NCI-H2196 (cell line): ENCODE data around the gene SLC7A10.
"Not testable (repeated sequence)": the region's sequence is repeated elsewhere in the genome, so short reads cannot be mapped to it uniquely, and the experiment has no call there.

Experiments
- DNase-seq: peaks from one replicate; lab custom pipeline; 2025; ENCODE audit not compliant: unreplicated experiment; lab: John Stamatoyannopoulos, UW

SLC7A10 gene

DNA sequence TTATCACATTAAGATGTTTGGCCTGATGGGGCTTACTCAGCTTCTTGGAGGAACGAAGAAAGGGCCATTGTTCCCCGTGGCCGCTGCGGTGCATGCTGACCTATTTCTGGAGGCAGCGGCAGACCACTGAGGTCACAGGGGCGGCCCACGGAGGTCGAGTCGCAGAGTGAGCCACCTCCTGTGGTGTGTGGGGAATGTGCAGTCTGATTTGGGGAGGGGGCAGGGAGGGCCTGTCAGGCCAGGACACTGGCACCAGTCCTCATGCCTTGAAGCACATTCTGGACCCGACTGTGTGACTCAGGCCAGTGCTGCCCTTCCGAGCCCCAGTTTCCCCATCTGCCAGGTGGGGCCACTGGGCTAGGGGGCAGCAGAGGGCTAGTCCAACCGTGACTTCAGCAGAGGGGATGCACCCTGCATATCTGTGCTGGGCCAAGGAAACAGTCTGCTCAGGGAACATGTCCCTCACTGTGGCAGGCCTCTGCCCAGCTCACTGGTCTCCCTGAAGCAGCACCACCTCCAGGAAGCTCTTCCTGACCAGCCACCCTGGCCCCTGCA is 6.3 kb downstream of the SLC7A10 start:
- DNase-seq, result no peak

GRCh38 chr19:33217881-33218280 is 7.8 kb downstream of the SLC7A10 start:
- no peak for DNase-seq

- no peak for DNase-seq
These were observed 9.3 kb downstream of the SLC7A10 start for GRCh38 chr19:33216198-33216830.

DNA sequence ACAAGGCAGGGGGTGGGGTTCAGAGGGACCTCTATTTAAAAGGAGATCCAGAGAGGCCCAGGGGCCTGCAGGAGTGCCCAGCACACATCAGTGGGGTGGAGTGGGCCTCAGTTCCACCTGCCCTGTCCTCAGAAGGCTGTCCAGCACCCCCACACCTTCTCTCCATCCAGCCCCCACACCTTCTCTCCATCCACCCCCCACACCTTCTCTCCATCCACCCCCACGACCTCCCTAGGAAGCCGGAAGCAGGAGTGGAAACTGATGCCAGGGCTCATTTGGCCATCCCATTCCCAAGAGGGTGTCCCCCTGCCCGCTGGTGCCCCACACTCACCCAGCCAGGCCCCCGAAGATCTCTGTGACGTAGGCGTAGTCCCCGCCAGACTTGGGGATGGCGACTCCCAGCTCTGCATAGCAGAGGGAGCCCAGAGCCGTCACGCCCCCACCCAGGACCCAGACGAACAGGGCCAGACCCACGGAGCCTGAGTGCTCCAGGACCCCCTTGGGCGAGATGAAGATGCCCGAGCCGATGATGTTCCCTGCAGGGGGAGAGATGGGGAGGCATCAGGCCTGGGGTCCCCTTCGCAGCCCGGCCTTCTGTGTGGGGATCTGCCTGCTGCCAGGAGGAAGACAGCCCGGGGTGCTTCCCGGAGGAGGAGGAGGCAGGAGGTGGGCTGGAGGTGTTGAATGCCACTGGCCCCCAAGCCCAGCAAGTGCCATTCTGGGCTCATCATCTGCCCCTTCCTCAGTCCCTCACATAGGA is 10.0 kb downstream of the SLC7A10 start:
- DNase-seq, result no peak

- DNase-seq, result peak; percentile 18
These were observed 11.1 kb downstream of the SLC7A10 start for GRCh38 chr19:33214596-33214995.

DNA sequence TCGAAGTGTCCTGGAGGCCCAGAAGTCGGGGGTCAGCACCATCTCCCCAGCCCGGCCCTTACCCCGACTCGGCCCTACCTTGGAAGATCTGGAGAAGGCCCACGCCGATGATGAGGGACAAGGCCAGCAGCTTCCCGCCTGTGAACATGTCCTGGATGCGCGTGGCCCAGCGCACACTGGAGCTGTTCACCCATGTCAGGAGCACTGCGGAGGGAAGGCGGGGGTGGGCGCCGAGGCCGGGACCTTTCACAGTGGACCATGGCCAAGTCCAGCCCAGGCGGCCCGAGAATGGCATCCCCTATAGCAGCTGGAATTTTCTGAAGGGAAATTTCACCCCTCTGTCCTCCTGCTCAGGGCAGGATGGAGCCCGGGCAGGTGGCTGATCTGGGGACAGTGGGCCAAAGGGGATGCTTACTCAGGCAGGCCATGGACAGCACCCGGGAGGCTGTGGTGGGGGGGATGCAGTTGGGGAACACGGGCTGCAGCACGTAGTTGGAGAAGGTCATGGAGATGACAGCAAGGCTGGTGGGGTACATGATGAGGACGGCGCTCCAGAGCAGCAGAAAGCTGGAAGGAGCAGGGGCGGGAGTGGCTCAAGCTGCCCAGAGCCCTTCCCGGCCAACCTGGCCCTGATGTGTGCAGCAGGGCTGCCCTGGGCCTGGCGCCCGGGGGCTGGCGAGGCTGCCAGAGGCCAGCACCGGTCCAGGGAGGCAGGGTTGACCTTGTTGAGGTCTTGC is 13.0 kb downstream of the SLC7A10 start:
- no peak for DNase-seq

DNA sequence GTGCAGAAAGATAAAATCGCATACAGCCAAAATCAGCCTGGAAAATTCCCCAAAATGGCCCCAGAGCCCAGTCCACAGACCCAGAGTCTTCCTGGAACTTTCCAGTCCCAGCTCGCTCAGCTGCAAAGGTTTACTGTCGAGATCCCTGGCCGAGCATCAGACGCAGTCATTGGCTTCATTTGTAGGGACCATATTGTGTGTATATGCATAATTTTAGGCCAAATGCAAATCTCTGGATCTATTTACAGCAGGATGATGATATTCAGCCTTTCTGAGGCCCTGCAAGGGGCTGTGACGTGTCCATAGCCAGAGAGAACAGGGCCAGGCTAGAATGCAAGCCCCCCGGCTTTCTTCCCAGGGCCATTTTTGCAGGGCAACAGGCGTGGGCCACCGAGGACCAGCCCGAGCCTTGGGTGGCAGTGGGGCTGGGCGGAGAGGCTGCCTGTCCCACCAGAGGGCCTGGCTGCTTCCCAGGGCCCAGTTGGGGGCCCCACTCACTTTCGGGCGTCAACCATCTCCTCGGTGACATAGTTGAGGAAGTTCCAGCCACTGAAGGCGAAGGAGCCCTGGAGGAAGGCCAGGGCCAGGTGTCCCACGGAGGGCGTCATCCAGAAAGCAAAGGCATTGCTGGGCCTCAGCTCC is 13.7 kb downstream of the SLC7A10 start:
- DNase-seq, result no peak

GRCh38 chr19:33210266-33210940 is 15.2 kb downstream of the SLC7A10 start:
- no peak for DNase-seq

DNA sequence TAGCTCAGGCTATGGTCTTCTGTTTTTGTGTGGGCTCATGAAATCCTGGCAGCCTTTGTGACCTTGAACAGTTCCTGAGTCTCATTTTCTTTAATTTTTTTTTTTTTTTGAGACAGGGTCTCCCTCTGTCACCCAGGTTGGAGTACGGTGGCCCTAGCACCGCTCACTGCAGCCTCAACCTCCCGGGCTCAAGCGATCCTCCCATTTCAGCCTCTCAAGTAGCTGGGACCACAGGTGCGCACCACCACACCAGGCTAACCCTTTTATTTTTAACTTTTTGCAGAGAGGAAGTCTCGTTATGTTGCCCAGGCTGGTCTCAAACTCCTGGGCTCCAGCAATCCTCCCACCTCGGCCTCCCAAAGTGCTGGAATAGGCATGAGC is 15.8 kb downstream of the SLC7A10 start:
- not testable (repeated sequence) for DNase-seq

DNA sequence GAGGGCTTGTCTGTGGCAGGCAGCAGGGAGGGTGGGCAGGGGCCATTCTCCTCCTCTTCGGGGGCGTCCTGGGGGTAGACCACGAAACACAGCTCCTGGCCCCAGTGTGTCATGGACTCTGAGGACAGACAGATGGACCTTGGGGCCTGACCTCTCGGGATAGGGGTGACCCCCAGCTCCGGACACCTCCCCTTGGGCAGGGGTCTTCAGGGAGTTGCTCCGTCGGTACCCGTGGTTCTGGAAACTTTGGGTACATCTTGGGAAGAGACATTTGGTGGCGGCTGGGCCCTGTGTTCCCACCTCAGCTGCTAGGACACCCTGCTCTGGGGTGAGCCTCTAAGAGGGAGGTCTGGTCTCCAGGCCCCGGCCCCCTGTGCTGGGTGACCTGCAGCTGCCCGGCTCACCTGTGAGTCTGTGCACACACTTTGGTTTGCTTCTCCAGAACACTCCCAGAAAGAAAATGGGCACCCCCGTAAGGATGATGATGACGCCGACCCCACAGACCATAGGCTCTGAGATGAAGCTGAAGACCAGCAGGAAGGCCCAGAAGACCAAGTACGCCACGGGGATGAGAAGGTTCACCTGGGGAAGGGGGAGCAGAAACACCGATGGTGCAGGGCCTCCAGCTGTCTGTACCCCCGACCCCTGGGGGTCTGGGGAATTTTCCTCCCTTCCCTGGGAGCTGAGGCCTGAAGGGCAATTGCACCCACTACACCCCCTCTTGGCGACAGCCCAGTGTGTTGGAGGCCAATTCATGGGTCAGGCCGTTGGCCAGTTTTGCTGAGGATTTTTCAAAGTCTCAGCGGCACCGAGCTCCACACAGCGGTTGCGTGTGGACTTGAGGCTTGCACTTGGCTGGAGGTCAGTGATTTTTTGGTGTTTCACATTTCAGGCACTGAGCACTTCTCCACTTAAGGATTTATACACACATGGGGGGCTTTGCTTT is 16.5 kb downstream of the SLC7A10 start:
- no peak for DNase-seq

DNA sequence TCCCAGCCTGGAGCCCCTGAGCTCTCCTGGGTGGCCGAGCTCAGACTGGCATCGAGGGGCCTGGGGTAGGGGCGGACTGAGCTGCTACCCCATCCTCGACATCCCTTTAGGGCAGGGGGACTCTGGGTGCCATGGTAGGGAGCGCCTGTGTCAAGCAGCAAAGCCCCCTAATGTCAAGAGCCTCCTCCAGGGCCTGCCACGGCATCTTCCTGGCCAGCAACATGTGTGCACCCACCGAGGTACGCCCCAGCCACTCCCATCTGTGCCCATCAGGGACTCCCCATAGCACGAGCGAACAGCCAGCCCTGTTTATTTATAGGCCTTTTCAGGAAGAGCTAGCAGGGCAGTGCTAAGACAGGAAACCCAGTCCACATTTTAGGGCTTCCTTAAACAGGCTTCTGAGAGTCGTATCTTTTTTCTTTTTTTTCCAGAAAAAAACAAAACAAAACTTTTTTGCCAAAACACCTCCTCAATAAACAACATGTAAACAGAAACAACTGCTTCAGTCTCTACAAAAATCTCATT is 17.2 kb downstream of the SLC7A10 start:
- DNase-seq, result no peak

GRCh38 chr19:33207903-33208302 is 17.7 kb downstream of the SLC7A10 start:
- DNase-seq, result no peak

- DNase-seq, result no peak
These were observed 18.5 kb downstream of the SLC7A10 start for GRCh38 chr19:33207040-33207620.

DNA sequence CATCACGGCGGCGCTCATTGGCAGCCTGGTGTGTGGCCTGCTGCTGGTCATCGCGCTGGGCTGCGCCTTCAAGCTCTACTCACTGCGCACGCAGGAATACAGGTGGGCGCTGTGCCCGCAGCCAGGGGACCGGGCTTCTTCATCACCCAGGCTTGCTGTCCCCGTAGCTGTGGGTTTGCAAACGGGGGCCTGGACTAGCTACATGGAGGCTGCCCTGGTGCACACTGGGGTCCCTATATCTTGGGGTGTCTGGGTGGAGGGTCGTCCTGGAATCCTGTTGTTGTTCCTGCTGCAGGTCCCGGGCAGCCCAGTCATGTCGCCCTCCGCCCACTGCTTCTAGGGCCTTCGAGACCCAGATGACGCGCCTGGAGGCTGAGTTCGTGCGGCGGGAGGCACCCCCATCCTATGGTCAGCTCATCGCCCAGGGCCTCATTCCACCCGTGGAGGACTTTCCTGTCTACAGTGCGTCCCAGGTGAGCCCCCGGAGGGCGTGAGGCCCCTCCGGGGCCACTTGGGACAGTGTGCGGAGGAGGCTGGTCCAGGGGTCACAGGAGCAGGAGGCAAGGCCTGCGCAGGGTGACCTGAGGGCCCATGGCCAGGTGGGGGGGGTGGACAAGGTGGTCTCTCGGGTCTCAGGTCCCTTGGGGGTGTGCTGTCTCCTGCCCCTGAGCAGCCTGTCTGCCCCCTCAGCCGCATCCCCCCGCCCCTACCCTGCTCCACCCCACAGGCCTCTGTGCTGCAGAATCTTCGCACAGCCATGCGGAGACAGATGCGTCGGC is 19.2 kb downstream of the SLC7A10 start:
- no peak for DNase-seq

DNA sequence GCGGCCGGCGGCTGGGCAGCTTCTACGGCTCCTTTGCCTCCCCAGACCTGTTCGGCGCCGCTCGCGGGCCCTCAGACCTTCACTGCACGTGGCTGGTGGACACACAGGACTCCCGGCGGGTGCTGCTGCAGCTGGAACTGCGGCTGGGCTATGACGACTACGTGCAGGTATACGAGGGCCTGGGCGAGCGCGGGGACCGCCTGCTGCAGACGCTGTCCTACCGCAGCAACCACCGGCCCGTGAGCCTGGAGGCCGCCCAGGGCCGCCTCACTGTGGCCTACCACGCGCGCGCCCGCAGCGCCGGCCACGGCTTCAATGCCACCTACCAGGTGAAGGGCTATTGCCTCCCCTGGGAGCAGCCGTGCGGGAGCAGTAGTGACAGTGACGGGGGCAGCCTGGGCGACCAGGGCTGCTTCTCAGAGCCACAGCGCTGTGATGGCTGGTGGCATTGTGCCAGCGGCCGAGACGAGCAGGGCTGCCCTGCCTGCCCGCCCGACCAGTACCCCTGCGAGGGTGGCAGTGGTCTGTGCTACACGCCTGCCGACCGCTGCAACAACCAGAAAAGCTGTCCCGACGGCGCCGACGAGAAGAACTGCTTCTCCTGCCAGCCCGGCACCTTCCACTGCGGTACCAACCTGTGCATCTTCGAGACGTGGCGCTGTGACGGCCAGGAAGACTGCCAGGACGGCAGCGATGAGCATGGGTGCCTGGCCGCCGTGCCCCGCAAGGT is 20.0 kb downstream of the SLC7A10 start:
- no peak for DNase-seq

DNA sequence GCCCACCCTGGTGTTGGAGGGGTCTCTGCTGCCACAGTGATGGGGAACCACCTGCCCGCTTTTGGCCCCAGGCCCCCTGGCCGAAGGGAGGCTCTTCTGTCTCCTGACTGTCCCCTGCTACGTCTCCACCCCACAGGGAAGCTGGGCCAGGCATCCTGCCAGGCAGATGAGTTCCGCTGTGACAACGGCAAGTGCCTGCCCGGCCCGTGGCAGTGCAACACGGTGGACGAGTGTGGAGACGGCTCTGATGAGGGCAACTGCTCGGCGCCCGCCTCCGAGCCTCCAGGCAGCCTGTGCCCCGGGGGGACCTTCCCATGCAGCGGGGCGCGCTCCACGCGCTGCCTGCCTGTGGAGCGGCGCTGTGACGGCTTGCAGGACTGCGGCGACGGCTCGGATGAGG is 20.5 kb downstream of the SLC7A10 start:
- DNase-seq, result no peak

- no peak for DNase-seq
These were observed 21.3 kb downstream of the SLC7A10 start for GRCh38 chr19:33204136-33204973.
